OCI-LY1 (cell line): ENCODE results near the gene GIPC2.

Experiments
- CTCF ChIP-seq: fragments of 200-600 bp; sonication (generic), shearing (Covaris generic); IDR thresholded peaks from 2 replicates; pipeline ENCODE4 v1.5.1; 2017; ENCODE audit warnings: mild to moderate bottlenecking, antibody characterized with exemption, low read length, moderate library complexity, mixed read lengths
- EZH2 ChIP-seq: fragments of 200-600 bp; sonication (generic), shearing (Covaris generic); IDR thresholded peaks from 2 replicates; pipeline ENCODE4 v1.8.0; 2017; ENCODE audit warnings: borderline replicate concordance, mixed run types, mild to moderate bottlenecking, antibody characterized with exemption, low read length, moderate library complexity, mixed read lengths

GRCh38 chr1:78156805-78157521 lies 111.2 kb downstream of the GIPC2 start:
- TF ChIP-seq CTCF (no peak), EZH2 (no peak)
